NCI-H1417 treated with DMSO at 0.1 percent for 48 hours (cell line): ENCODE results near the gene KCNJ6.
"Not testable (repeated sequence)": the region's sequence is repeated elsewhere in the genome, so short reads cannot be mapped to it uniquely, and the experiment has no call there.

ENCODE experiments used
- DNase-seq: peaks from one replicate; lab custom pipeline; 2025; lab: John Stamatoyannopoulos, UW

The KCNJ6 gene

GRCh38 chr21:37769656-37770055 is 146.6 kb downstream of the KCNJ6 start:
- no peak for DNase-seq

GRCh38 chr21:37767984-37768383 is 148.3 kb downstream of the KCNJ6 start:
- DNase-seq = no peak

GRCh38 chr21:37766129-37766528 is 150.1 kb downstream of the KCNJ6 start:
- no peak for DNase-seq

- no peak for DNase-seq
These were observed 150.9 kb downstream of the KCNJ6 start for GRCh38 chr21:37765221-37765900.

GRCh38 chr21:37764691-37765090 is 151.6 kb downstream of the KCNJ6 start:
- no peak for DNase-seq

- no peak for DNase-seq
These were observed 153.0 kb downstream of the KCNJ6 start for GRCh38 chr21:37763298-37763697.

- no peak for DNase-seq
These were observed 153.7 kb downstream of the KCNJ6 start for GRCh38 chr21:37762606-37763005.

GRCh38 chr21:37761406-37761805 is 154.9 kb downstream of the KCNJ6 start:
- DNase-seq = not testable (repeated sequence)

- no peak for DNase-seq
These were observed 156.5 kb downstream of the KCNJ6 start for GRCh38 chr21:37759777-37760176.

GRCh38 chr21:37758982-37759381 is 157.3 kb downstream of the KCNJ6 start:
- no peak for DNase-seq

- DNase-seq = no peak
These were observed 158.5 kb downstream of the KCNJ6 start for GRCh38 chr21:37757606-37758376.

- DNase-seq = no peak
These were observed 163.1 kb downstream of the KCNJ6 start for GRCh38 chr21:37753122-37753599.

GRCh38 chr21:37751268-37751975 is 164.8 kb downstream of the KCNJ6 start:
- DNase-seq = no peak

GRCh38 chr21:37749132-37749531 is 167.1 kb downstream of the KCNJ6 start:
- DNase-seq = no peak

- no peak for DNase-seq
These were observed 167.9 kb downstream of the KCNJ6 start for GRCh38 chr21:37748351-37748750.

- DNase-seq = no peak
These were observed 169.4 kb downstream of the KCNJ6 start for GRCh38 chr21:37746849-37747248.

- no peak for DNase-seq
These were observed 171.7 kb downstream of the KCNJ6 start for GRCh38 chr21:37744551-37744950.

- no peak for DNase-seq
These were observed 173.7 kb downstream of the KCNJ6 start for GRCh38 chr21:37742532-37742931.

- no peak for DNase-seq
These were observed 174.1 kb downstream of the KCNJ6 start for GRCh38 chr21:37742115-37742514.

GRCh38 chr21:37737996-37738395 is 178.3 kb downstream of the KCNJ6 start:
- DNase-seq = no peak

GRCh38 chr21:37737507-37737906 is 178.8 kb downstream of the KCNJ6 start:
- no peak for DNase-seq

- no peak for DNase-seq
These were observed 181.4 kb downstream of the KCNJ6 start for GRCh38 chr21:37734846-37735245.

- no peak for DNase-seq
These were observed 183.3 kb downstream of the KCNJ6 start for GRCh38 chr21:37732927-37733326.
